ENCODE data around the gene DMBX1. TPM values are rescaled to one million over a fixed set of nuclear protein-coding genes. Genes with fewer than 3 reads are reported as not detected.
A peak's percentile ranks its signal among the peaks of the same experiment; 100 is the strongest.

The DMBX1 gene
- total RNA-seq, 1 donor from 2014 or later: not detected

DNA sequence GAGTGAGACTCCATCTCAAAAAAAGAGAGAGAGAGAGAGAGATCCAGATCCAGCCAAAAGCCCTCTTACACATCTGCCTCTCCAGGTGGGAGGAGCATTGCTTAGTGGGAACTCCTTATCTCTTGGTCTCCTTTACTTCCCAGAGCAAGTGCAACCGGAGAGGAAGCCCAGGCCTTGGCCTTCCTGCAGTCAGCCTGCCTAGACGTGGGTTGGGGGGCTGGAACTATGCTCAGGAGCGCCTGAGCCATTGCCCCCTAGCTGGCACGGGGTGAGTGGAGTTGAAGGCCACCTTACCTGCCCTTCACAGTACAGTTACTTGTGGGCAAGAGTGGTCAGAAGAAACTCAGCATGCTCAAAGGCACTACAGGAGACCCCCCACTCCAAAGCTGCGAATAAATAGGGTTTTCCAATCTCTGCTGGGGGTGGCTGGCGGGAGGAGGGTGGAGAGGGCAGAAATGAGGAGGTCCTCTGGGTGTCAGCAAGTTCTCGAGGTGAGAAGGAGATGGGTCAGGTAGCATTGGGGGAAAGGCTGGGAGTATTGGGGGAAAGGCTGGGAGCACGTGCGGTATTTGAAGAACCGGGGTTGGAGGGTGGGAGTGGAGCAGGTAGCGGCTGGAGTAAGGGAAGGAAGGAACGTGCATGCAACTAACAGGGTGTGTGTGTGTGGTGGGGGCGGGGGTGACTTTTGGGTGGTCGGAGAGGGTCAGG lies 4.7 kb upstream of the DMBX1 start:
- DNase-seq: no peak

- DNase-seq: no peak
Observed at GRCh38 chr1:46485564-46486431, 3.8 kb upstream of the DMBX1 start.

GRCh38 chr1:46486432-46487015 lies 3.1 kb upstream of the DMBX1 start:
- DNase-seq: no peak

GRCh38 chr1:46487818-46488218 lies 1.8 kb upstream of the DMBX1 start:
- DNase-seq: peak; percentile 28

DNA sequence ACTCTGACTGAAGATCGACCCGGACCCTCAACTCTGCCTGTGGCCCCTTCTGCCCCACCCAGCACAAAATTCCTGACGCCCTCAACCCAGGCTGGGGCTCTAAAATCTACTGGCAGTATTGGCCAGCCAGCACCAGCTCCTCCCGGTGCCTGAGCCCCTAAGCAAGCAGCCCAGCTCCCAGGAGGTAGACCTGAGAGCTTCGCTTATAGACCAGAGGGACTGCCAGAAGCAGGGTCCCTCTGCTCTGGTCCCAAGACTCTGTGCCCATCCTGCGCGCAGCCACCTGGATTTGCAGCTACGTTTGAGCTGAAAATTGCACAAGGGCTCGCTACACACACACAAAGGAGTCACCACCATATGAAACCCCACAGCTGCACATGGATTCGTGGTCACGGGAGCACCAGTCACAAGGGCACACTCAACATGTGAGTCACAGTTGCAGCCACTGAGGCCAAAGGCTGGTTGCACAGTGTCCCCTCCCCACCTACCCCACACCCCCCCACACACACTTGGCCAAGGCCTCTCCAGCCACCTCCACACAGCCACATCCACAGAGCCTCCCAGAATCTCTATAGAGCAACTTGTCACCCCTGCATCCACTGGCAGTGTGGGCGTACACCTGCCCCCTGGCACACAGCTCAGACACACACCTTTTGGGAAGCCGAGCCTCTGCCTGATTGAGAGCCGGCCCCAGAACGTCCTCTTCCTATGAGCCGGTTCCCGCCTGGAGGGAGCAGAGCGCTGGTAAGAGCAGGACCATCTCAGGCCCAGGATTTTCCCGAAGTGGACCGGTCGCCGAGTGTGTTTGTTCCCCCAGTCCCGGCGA lies 1.1 kb upstream of the DMBX1 start:
- no peak for DNase-seq

GRCh38 chr1:46489169-46489637 lies 433 bp upstream of the DMBX1 start:
- no peak for DNase-seq

GRCh38 chr1:46490406-46490655 lies 695 bp downstream of the DMBX1 start:
- DNase-seq: no peak

DNA sequence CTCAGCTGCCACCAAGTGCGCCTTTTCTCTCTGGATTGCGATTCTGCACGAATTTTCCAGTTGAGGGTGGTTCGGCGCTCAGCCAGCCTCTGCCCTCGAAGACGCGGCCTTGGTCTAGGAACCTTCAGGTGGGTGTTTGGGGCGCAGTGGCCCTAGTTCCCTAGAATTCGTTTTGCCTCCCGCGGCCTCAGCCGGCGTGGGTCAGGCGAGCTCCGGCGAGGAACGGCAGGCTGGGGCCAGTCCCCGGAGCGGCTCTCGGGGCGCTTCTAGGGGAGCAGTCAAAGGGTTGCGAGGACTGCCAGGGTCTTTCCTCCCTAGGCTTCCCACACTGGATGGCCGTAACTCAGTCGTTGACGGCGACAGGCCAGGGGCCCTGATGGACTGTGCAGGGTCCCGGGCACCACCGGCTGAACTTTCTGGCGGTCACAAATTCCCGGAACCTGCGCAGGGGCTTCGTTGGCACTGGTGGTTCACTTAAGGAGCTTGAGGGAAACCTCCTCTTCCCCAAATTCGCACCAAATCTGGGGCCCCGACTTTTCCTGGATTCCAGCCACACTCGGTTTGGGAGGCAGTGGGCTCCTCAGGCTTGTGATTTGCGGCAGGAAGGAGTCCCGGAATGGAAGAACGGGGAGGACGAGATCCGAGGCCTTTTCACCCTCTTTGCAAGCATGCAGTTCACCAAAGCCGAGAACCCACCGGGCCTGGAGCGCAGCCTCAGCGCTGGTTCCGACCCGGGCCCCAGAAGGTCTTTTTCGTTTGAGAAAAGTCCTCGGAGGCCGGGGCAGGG lies 1.2 kb downstream of the DMBX1 start:
- DNase-seq: no peak

DNA sequence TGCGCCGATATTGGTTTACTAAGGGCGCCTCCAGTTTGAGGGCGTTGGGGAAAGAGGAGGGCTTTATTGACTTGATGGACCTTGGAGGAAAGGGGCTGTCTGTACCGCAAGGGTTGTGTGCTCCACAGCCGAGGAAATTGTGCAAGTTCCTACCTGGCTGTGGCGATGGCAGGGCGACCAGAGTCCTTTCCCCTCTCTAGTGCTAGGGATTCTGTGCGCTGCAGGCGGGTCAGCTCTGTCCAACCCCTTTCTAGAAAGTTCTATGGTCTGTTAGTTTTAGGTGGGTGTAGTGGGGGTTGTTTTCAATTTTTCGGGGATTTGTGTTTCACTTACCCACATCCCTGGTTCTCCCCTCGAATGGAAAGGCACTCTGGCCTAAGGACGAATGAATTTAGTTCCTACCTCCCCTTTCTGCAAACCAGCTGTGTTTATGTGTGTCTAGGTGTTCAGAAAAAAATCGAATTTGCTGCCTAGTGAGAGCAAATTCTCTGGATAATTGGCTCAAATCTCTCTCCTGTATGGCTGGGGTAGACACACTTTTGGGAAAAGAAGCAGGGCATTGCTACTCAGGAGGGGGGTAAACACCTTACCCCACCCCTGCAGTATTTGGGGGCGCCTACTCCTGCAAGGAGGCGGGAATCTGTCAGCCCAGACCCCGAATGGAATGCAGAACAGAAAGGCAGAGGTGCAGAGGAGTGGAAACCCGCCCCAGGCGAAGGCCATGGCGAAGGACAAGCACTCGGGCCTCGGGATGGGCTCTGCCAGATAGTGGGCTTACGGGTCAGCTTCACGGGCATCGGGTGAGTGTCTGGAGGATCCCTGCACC lies 2.0 kb downstream of the DMBX1 start:
- no peak for DNase-seq

DNA sequence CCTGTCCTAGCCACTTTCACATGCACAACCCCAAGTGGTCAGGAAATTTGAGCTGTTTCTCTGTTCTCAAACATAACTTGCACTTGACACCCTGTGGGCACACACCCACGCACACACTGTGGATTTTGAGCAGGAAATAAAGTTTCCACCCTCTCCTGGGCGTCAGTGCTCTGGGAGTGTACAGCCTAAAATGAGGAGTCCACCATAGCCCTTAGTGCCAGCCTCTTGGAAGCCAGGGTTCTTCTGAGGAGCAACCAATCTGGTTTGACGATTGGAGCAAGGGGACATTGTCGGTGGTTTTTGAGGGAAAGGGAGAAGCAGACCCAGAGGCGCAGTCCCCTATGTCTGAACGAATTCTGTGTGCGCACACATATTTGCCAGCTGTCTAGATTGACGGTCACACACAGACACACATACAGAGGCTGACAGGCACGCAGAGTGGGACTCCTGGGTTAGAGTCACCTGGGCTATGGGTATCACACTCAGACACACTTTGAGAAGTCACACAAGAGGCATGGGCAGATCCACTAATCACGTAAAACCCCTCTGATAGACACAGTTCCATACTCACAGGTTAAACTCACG lies 2.7 kb downstream of the DMBX1 start:
- DNase-seq: no peak

DNA sequence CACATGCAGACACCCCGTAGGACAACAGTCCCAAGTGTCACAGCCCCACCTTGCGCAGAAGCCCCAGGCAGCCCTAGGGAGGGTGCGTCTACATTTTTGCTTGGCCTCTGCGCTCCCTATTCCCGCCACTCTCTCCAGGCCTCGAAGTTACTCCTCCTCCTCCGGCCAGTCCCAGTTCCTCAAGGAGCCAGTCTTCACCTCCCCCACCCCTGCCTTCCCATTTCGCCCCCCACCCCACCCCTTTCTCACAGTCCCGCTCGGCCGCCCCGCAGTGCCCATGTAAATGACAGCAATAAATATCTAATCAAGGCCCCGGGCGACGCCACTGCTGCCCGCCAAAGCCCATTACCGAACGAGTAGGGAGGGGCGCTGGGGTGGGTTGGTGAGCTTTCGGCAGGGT lies 3.2 kb downstream of the DMBX1 start:
- DNase-seq: no peak

DNA sequence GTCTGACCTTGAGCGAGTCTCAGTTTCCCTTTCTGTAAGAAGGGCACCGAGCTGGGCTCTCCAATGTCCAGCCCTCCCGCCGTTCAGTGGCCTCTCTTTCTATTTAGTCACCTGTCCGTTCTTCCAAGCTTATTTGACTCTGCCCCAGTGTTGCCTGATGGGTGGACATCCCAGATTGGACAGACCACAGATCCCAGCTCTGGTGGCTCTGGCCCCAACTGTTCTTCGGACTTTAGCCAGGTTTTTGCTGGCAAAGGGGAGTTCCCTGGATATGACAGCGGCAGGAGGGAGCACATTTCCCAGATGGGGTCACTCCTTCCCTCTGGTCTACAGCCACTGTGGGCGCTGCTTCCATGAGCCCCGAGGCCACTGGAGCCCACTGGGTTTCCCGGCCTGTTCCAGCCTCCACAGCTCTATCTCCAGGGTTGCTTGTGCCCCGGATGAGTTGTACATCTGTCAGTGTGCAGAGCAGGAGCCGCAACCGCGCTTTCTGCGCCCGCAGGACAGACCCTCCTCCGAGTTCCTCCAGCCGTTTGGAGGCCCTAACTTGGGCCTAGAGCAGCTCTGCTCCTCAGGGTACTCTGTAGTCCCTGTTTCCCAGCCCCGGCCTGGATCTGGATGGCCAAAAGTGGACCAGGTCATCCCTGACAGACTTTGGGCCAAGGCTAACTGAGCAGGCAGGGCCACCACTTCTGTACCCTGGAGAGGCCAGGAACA lies 3.8 kb downstream of the DMBX1 start:
- DNase-seq: no peak

DNA sequence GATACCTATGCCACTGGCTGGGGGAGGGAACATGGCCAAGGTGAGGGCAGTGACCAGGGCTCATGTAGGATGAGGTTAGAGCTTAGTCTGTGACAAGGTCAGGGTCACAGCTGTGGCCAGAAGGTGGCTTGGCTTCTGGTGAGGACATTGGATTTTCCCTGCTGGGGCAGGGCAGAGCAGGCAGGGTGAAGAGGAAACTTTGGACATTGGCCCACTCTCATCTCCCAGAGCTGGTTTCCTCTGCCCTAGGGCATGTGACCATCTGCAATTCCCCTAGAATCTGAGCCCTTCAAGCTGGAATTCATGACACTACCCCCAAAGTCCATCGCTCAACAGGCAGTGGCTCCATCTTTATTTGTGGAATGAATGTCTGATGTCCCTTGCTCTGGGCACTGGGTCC lies 5.3 kb downstream of the DMBX1 start:
- no peak for DNase-seq

DNA sequence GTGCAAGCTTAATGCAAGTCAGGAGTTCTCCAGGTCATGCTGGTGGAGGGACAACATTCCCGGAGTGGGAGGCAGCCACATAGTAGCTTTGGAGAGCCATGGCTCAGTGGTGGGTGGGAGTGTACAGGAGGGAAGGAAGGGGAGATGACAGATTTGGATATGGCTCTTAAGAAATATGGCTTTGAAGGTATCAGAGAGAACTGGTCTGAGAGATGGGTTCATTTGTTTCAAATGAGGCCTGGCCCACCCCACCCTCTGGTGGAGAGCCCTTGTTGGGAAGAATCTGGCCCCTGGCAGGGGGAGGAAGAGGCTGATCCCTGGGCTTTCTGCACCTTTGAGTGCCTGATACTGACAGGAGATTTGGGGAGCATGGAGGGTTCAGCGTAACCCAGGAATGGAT lies 6.1 kb downstream of the DMBX1 start:
- no peak for DNase-seq

- no peak for DNase-seq
Observed at GRCh38 chr1:46496505-46496904, 6.9 kb downstream of the DMBX1 start.

- DNase-seq: no peak
Observed at GRCh38 chr1:46497020-46497419, 7.4 kb downstream of the DMBX1 start.

DNA sequence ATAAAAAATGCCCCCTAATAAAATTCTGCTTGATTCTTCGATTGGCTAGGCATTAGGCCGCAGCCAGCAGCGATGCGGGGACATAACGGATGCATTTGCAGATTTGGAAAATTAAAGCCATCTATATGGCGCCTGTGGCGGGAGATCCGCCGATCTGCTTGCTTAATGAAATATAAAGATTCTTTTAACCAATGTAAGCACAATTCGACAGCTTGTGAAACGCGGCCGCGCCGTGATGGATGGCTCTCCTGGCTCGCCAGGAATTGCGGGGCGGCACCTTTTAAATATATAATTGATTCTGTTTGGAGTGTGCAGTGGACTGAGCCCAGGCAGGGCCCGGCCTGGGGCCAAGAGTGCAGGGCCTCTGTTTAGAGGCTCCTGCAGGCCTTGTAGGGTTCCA lies 8.0 kb downstream of the DMBX1 start:
- DNase-seq: no peak

DNA sequence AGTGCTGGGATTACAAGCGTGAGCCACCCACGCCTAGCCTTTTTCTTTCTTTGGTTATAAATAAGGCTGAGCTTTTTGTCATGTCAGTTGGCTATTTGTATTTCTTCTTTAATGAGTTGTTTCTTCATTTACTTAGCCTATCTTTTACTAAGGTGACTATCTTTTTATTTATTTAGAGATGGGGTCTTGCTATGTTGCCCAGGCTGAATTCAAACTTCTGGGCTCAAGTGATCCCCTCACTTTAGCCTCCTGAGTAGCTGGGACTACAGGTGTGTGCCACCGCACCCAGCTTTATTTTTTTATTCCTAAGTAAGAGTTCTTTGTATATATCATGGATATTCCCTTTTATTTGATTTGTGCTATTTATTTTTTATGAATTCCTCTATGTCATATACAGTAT lies 11.9 kb downstream of the DMBX1 start:
- no peak for DNase-seq

- no peak for DNase-seq
Observed at GRCh38 chr1:46503421-46503820, 13.8 kb downstream of the DMBX1 start.
